Epidermal melanocyte (primary cell): ENCODE data around the gene TAF1A.

Source experiments
- DNase-seq: peaks from one replicate; pipeline ENCODE4 v3.0.0; 2011; ENCODE audit warnings: low spot score; ENCODE audit not compliant: insufficient read length

The TAF1A gene

GRCh38 chr1:222600281-222600680 is 10.5 kb upstream of the TAF1A start:
- DNase-seq = no peak

GRCh38 chr1:222596696-222597095 is 7.0 kb upstream of the TAF1A start:
- no peak for DNase-seq

- DNase-seq = no peak
Observed at GRCh38 chr1:222594789-222595188, 5.1 kb upstream of the TAF1A start.

- no peak for DNase-seq
Observed at GRCh38 chr1:222592171-222592570, 2.4 kb upstream of the TAF1A start.

GRCh38 chr1:222588135-222588534 is 1.6 kb downstream of the TAF1A start:
- no peak for DNase-seq

GRCh38 chr1:222586842-222587241 is 2.9 kb downstream of the TAF1A start:
- no peak for DNase-seq

- no peak for DNase-seq
Observed at GRCh38 chr1:222583079-222583478, 6.7 kb downstream of the TAF1A start.

- no peak for DNase-seq
Observed at GRCh38 chr1:222582099-222582774, 7.5 kb downstream of the TAF1A start.

- DNase-seq = no peak
Observed at GRCh38 chr1:222579316-222579715, 10.4 kb downstream of the TAF1A start.

GRCh38 chr1:222570837-222571236 is 18.9 kb downstream of the TAF1A start:
- no peak for DNase-seq

- DNase-seq = no peak
Observed at GRCh38 chr1:222561656-222562055, 28.1 kb downstream of the TAF1A start.

GRCh38 chr1:222557574-222557973 is 32.2 kb downstream of the TAF1A start:
- no peak for DNase-seq

- DNase-seq = no peak
Observed at GRCh38 chr1:222557148-222557547, 32.6 kb downstream of the TAF1A start.

- no peak for DNase-seq
Observed at GRCh38 chr1:222555992-222556615, 33.6 kb downstream of the TAF1A start.

GRCh38 chr1:222554177-222554576 is 35.6 kb downstream of the TAF1A start:
- no peak for DNase-seq

GRCh38 chr1:222552882-222553281 is 36.9 kb downstream of the TAF1A start:
- DNase-seq = no peak

GRCh38 chr1:222547944-222548671 is 41.6 kb downstream of the TAF1A start, which contains the start of gene HHIPL2:
Gene HHIPL2 (minus strand): TSS chr1:222548104. CDS start chr1:222548044, 60 bp downstream.
- DNase-seq = no peak

GRCh38 chr1:222547260-222547614 is 42.5 kb downstream of the TAF1A start:
- DNase-seq = no peak

GRCh38 chr1:222546548-222547259 is 43.0 kb downstream of the TAF1A start:
- peak; percentile 27 for DNase-seq

- DNase-seq = no peak
Observed at GRCh38 chr1:222546091-222546490, 43.6 kb downstream of the TAF1A start.

- DNase-seq = no peak
Observed at GRCh38 chr1:222543817-222544216, 45.9 kb downstream of the TAF1A start.

GRCh38 chr1:222540598-222540995 is 49.1 kb downstream of the TAF1A start:
- no peak for DNase-seq
